Measurements from ENCODE around the gene PAXX.

DNA sequence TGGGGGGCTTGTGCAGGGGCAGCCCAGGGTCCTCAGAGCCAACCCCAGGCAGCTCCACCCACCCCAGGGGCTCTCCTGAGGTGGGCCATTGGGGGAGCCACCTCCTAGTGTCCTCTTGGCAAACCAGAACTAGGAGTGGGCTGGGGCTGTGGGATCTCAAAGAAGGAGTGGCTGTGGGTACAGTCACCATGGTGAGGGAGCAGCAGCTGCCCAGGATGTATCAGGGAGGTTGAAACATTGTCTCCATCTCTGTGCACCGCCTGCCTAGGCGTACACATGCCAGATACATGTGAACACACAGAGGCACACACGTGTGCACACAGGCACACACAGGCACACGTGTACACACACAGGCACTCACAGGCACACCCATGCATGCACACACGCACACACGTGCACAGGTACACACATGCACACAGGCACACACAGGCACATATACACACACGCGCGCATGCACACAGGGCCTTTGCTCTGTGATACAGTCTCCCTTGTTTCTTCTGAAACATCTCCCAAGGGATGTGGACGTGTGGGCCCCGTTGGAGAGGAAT, 29.4 kb upstream of the PAXX start:
- TF ChIP-seq TAF1 (IDR thresholded peaks at IDR 0.05; ENCODE audit: low read depth, low read length) (no peak), POLR2A (IDR thresholded peaks at IDR 0.05; ENCODE audit: low read depth, low read length) (no peak)

Data from GM12891 (cell line).